NCI-H2227 treated with DMSO at 0.1 percent for 48 hours (cell line): ENCODE data around the gene POPDC3.

Experiments used
- DNase-seq: peaks from one replicate; lab custom pipeline; 2025; lab: John Stamatoyannopoulos, UW

The POPDC3 gene

DNA sequence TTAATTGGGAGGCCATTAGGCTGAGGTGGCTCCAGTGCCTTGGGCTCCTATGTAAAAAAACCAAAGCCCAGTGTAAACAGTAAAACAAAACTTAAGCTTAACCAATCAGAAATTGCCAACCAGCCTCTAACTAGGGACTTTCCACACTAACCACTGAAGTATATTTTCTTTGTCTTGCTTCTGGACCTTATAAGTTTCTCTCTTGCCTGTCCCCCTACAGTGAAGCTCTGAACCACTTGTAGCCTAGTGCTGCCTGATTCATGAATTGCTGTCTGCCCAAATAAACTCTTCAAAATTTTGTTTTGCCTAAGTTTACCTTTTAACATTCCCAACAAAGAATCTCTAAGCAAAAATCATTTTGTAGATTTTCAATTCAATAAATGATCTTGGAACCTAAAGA, 28.2 kb downstream of the POPDC3 start:
- DNase-seq, result no peak

DNA sequence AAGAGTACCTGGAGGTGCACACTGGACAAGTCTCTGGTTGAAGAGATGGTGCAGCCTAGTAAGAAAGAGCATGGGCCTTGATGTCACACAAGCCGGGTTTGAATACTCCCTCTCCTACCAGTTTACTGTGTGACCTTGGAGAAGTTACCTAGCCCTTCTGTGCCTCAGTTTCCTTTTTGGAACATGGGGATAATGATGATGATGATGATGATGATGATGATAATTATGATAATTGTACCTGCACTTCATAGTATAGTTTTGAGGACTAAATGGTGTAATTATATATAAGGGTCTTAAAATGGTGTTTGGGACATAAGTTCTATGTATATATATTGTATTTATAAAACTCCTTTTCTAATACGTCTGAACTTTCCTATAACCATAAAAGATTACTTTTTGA, 41.7 kb downstream of the POPDC3 start:
- DNase-seq, result no peak

DNA sequence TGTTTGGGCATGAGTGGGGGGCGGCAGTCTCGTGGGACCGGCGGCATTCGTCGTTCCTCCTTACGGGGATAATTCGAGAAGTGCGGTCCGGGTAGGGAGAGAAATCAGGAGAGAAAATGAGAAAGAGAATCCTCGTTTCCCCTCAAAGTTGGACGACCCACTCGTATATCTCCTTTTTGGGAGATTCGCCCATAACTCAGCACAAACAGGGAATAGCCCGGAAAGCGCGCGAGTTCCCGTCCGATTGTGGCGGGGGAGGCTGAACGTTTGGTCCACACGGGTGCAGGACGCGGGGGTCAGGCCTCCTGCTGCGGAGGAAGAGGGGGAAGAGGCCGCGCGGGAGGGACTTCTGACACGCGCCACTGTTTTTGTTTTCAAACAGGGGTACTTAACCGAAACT, 42.4 kb downstream of the POPDC3 start:
- no peak for DNase-seq

- peak; percentile 36 for DNase-seq
These were observed 43.1 kb downstream of the POPDC3 start for GRCh38 chr6:105136431-105137350.

DNA sequence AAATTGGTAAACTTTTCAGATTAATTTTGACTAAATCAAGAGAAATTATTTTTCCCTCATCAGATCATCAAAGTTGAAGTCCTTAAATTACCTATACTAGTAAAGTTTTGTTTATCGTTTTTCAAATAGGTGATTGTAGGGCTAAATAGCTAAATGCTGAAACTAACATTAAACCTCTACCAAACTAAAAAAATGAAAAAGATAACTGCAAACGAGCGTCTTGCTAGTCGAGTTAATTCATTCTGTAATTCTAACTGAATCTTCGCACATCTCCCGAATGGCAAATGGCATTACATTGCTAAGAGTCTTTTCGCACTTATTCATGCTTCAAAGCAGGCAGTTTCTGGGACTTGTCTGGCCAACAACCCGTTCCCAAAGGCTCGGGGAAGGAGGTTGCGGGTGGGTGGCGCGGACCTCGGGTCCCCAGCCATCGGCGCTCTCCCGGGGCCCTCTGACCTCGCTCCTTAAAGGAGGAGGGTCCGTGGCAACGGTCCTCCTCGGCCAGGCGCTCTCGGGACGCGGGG, 43.8 kb downstream of the POPDC3 start:
- peak; percentile 2 for DNase-seq

DNA sequence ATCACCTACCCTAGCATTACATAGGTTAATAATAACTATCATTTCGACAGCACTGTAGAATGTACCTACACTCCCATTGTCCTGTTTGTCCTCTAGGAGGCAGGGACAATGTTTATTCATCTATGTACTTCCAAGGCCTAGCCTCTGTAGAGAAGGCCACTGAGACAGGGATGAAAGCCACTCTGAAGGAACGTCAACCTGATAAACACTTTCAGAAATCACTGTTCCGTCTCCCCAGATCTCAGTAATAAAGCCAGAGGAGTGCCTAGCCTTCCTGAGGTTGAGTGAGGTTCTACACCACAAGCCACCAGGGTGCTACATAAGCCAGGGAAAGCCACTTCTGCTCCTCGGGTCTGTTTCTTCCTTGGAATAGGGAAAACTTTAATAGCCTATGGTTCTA, 44.8 kb downstream of the POPDC3 start:
- DNase-seq, result peak; percentile 56

- no peak for DNase-seq
These were observed 57.1 kb downstream of the POPDC3 start for GRCh38 chr6:105122717-105123116.

GRCh38 chr6:105121981-105122380, 57.8 kb downstream of the POPDC3 start:
- DNase-seq, result no peak

GRCh38 chr6:105120570-105120969, 59.2 kb downstream of the POPDC3 start:
- DNase-seq, result no peak

DNA sequence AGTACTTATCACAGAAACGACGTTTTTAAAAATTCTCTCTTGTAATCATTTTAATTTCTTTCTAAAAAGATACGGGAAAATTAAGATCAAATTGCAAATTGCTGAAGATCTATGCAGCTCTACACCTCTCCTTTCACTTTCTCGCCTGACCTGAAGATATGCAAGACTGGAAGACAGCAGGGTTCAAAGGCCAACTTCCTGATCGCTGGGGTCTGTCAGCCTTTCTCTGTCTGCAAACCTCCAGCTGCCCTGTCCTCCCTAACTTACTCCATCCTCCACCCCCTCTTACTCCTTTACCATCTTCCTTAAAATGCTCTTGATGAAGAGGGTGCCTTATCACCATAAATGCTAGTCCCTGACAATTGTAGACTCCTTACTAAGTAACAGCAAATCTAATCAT, 63.7 kb downstream of the POPDC3 start:
- DNase-seq, result no peak

DNA sequence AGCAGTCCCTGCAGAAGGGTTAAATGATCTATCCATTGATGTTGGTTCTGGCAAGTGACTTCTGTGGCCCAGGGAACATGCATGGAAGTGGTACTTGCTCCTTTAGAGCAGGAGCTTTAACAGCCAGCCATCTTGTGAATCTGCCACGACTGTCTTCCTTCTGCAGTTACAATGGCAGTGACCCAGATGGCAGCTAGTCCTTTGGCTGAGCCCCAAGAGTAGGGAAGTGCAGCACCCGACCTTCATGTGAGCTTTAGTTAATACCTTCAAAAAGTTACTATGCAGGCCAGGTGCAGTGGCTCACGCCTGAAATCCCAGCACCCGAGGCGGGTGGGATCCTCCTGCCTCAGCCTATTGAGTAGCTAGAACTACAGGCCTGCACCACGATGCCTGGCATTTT, 66.4 kb downstream of the POPDC3 start:
- no peak for DNase-seq

DNA sequence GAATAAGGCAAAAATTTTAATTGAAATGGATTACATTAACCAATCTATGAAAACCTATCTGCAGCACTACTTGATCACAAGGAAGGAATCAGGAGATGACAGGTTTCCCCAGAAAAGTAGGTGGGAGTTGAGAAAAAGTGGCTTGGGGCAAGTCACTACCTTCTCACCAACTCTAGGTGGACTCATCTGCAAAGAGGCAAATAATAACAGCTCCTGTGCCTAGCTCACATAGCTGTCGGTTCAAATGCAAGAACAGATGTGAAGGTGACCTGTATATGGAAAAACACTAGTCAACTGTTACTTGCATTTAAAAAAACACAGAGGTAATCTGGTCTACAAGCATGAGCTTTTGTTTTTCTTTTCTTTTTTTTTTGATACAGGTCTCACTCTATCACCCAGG, 67.2 kb downstream of the POPDC3 start:
- DNase-seq, result no peak

- no peak for DNase-seq
These were observed 67.9 kb downstream of the POPDC3 start for GRCh38 chr6:105111871-105112270.

GRCh38 chr6:105111105-105111504, 68.7 kb downstream of the POPDC3 start:
- no peak for DNase-seq

DNA sequence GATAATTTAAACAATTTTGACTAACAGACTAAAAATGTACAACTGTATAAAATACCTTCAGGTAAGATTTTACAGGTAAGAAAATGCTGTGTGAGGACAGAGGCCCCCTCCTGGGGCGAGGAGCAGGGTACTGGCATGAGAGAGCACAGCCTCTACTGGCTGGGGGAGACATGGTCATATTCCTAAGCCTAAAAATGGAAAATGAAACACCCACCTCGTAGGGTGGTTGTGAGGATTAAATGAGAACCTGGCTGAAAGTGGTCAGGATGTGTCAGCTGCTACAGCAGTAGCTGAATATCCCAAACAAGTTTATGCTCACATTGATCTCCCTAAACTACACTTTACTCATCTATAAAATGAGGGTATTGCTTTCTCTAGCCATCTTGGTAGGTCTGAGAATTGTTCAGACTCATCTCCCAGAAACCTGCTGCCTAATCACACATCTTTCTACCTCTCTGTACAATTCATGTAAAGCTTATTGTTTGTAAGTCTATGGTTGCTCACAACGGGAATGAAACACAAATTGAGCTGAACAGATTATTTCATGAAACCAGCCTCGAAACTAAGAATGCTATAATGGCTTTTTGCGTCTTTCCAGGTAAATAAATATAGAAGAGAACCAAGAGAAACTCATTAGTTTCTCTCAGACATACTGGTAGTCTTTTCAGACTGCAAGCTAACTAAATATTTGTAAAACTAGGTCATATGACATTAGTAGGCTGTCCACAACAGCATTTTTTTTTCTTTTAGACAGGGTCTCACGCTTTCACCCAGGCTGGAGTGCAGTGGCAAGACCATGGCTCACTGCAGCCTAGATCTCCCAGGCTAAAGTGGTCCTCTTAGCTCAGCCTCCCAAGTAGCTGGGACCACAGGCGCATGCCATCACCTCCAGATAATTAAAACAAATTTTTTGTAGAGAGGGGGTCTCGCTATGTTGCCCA, 69.6 kb downstream of the POPDC3 start:
- no peak for DNase-seq

- DNase-seq, result no peak
These were observed 71.1 kb downstream of the POPDC3 start for GRCh38 chr6:105108631-105109262.
